ENCODE results near the gene CRADD. TPM values are rescaled to one million over a fixed set of nuclear protein-coding genes. Genes with fewer than 3 reads are reported as not detected.

Gene CRADD
- total and polyA plus RNA-seq, 2 donors (not counting 3 experiments of a cell fraction or from before 2014, with no cell fraction given) = 11.7 to 14.5 TPM

- TF ChIP-seq GATA2 (IDR thresholded peaks at IDR 0.05; ENCODE audit: insufficient read depth, insufficient read length, low read depth, low read length) = no peak
- no peak for TF ChIP-seq POLR2A (IDR thresholded peaks at IDR 0.05; ENCODE audit: low read depth, low read length)
- TF ChIP-seq CTCF (IDR thresholded peaks at IDR 0.05; ENCODE audit: extremely low read depth in 1 of 2, insufficient read depth in 1 of 2, low read depth in 1 of 2, low read length in 2 of 2) = no peak
- TF ChIP-seq EZH2 (IDR thresholded peaks at IDR 0.05; ENCODE audit: borderline replicate concordance, low read depth, low read length, severe bottlenecking) = no peak
- no peak for TF ChIP-seq MAX (IDR thresholded peaks at IDR 0.05; ENCODE audit: insufficient read depth, insufficient read length)
- TF ChIP-seq POLR2AphosphoS5 (IDR thresholded peaks at IDR 0.05; ENCODE audit: insufficient read depth, low read depth, low read length) = no peak
- no peak for TF ChIP-seq MYC (IDR thresholded peaks at IDR 0.05; ENCODE audit: low read depth, low read length)
- FAIRE-seq (no peak), DNase-seq (ENCODE audit: low read depth, low spot score) (no peak)
- Histone ChIP-seq H3K27me3 (ENCODE audit: control insufficient read depth in 2 of 2, insufficient read depth in 2 of 2, low read length in 2 of 2) (no peaks in the 10 kb centered on the region), H2AFZ (ENCODE audit: low read depth, low read length) (no peak overlapping the region), H3K4me2 (ENCODE audit: insufficient read depth, low read length) (no peak overlapping the region), H3K4me1 (ENCODE audit: control insufficient read depth, extremely low read depth, insufficient read depth, low read length) (no peaks in the 10 kb centered on the region), H3K9ac (replicated peaks; ENCODE audit: extremely low read depth, insufficient read depth, low read length) (no peak overlapping the region), H3K27ac (ENCODE audit: insufficient read depth, low read depth, low read length) (no peak overlapping the region), H3K9me3 (replicated peaks; ENCODE audit: control insufficient read depth, insufficient read depth, low read length) (no peaks in the 10 kb centered on the region), H4K20me1 (replicated peaks; ENCODE audit: control insufficient read depth, extremely low read depth, insufficient read depth, low read length) (no peaks in the 10 kb centered on the region), H3K36me3 (ENCODE audit: control insufficient read depth in 2 of 2, extremely low read depth in 1 of 2, insufficient read depth in 2 of 2, low read length in 2 of 2) (no peaks in the 10 kb centered on the region), H3K9me1 (replicated peaks; ENCODE audit: control insufficient read depth, extremely low read depth, insufficient read depth, low read length) (no peaks in the 10 kb centered on the region), H3K79me2 (ENCODE audit: control insufficient read depth, insufficient read depth, low read length) (no peaks in the 10 kb centered on the region), H3K4me3 (replicated peaks in 1 of 3; ENCODE audit: insufficient read depth in 1 of 3, low read depth in 1 of 3, low read length in 3 of 3) (no peak overlapping the region)
- dilution Hi-C loops (cut with MboI; ENCODE audit: extremely low pct_ligation_motif_present, low sequenced_read_pairs) (no loop called here), intact Hi-C loops (cut with micrococcal nuclease) (no loop called here)
- ChIA-PET POLR2A (interaction anchor here (0.6 kb wide), 1 partner anchor 125 kb away, joined by 3 read pairs; no protein-coding TSS in a partner anchor), CTCF (no interaction called here)
- no TSS peak for BruUV-seq (replicated peaks)
Measured at GRCh38 chr12:93888964-93889363, 211.8 kb downstream of the CRADD start.
